Fibroblast of the aortic adventitia (primary cell): Measurements from ENCODE around the gene OR51B2. TPM values are rescaled to one million over a fixed set of nuclear protein-coding genes. Genes with fewer than 3 reads are reported as not detected.
A peak's percentile ranks its signal among the peaks of the same experiment; 100 is the strongest.

Experiments used
- DNase-seq: peaks from one replicate; pipeline ENCODE4 v3.0.0-alpha.2; 2010; ENCODE audit warnings: low read depth
- H3K4me3 ChIP-seq: 2 replicates; pipeline ENCODE4 v1.5.1; 2011; ENCODE audit warnings: low read depth, mild to moderate bottlenecking, control low read depth, low read length, moderate library complexity
- CTCF ChIP-seq: IDR thresholded peaks from 2 replicates; pipeline ENCODE4 v1.5.1; 2011; ENCODE audit warnings: mild to moderate bottlenecking, low read length, control low read depth, inconsistent platforms; ENCODE audit not compliant: insufficient read depth
- total RNA-seq: library from RNA; depleted of rRNA; stranded (reverse); fragments of >200 nt; gene quantifications from 2 replicates; pipeline ENCODE4 v1.2.3, GENCODE V29; 2012; ENCODE audit warnings: low replicate concordance

The OR51B2 gene
- total RNA-seq, 1 donor, result not detected

- no peak for TF ChIP-seq CTCF
- DNase-seq, result no peak
- H3K4me3 ChIP-seq, result no peak overlapping the region
Measured at GRCh38 chr11:5288906-5289550, 35.1 kb downstream of the OR51B2 start.

GRCh38 chr11:5288108-5288905, 35.8 kb downstream of the OR51B2 start:
- no peak overlapping the region for H3K4me3 ChIP-seq
- no peak for TF ChIP-seq CTCF
- DNase-seq, result peak; percentile 43

- no peak for DNase-seq
- H3K4me3 ChIP-seq, result no peak overlapping the region
- no peak for TF ChIP-seq CTCF
Measured at GRCh38 chr11:5286901-5287300, 37.2 kb downstream of the OR51B2 start.

- no peak for TF ChIP-seq CTCF
Measured at GRCh38 chr11:5286351-5286750, 37.7 kb downstream of the OR51B2 start.

GRCh38 chr11:5285703-5286340, 38.3 kb downstream of the OR51B2 start:
- no peak overlapping the region for H3K4me3 ChIP-seq
- no peak for DNase-seq
- no peak for TF ChIP-seq CTCF

More at GRCh38 chr11:5286351-5286750, 37.7 kb downstream of the OR51B2 start:
- no peak for DNase-seq
- no peak overlapping the region for H3K4me3 ChIP-seq

GRCh38 chr11:5284637-5285036, 39.5 kb downstream of the OR51B2 start:
- H3K4me3 ChIP-seq, result no peak overlapping the region
- no peak for DNase-seq
- no peak for TF ChIP-seq CTCF
